GM12878 (cell line): ENCODE data around the gene LIMS1.
"Not testable (repeated sequence)": the region's sequence is repeated elsewhere in the genome, so short reads cannot be mapped to it uniquely, and the experiment has no call there.

ENCODE experiments used
- BRCA1 ChIP-seq: IDR thresholded peaks from 2 replicates; pipeline ENCODE4 v1.6.1; 2011; ENCODE audit warnings: low read depth, low read length, improper control_type of control experiment
- CBFB ChIP-seq: IDR thresholded peaks from 2 replicates; pipeline ENCODE4 v1.6.1; 2016; ENCODE audit warnings: antibody characterized with exemption, low read depth
- EP300 ChIP-seq, 2 experiments: fragments of 150-350 bp in 1 of 2; IDR thresholded peaks; 2 replicates each; pipeline ENCODE4 v1.6.1; 2011 to 2012; ENCODE audit warnings: low read depth in 2 of 2, low read length in 2 of 2, borderline replicate concordance in 1 of 2, improper control_type of control experiment in 1 of 2, inconsistent platforms in 1 of 2; ENCODE audit not compliant: control insufficient read depth in 1 of 2
- EZH2 ChIP-seq: IDR thresholded peaks from 2 replicates; pipeline ENCODE4 v1.6.1; 2012; ENCODE audit warnings: low read depth, mild to moderate bottlenecking, control low read depth, inconsistent platforms, low read length, borderline replicate concordance; ENCODE audit not compliant: control insufficient read depth
- FOS ChIP-seq: IDR thresholded peaks from 3 replicates; pipeline ENCODE4 v1.6.1; 2011; ENCODE audit warnings: borderline replicate concordance; ENCODE audit not compliant: insufficient read length; ENCODE audit errors: extremely low read depth
- GABPA ChIP-seq: IDR thresholded peaks from 2 replicates; pipeline ENCODE4 v1.6.1; 2014; ENCODE audit warnings: antibody characterized with exemption, low read depth, mild to moderate bottlenecking, inconsistent platforms
- MXI1 ChIP-seq: fragments of 150-350 bp; IDR thresholded peaks from 2 replicates; pipeline ENCODE4 v1.6.1; 2011; ENCODE audit warnings: low read depth, mild to moderate bottlenecking, inconsistent platforms, low read length, improper control_type of control experiment
- NBN ChIP-seq: fragments of 450-650 bp; IDR thresholded peaks from 2 replicates; pipeline ENCODE4 v1.6.1; 2016
- POLR2A ChIP-seq: IDR thresholded peaks from 2 replicates; pipeline ENCODE4 v1.6.1; 2011; ENCODE audit warnings: low read depth, mild to moderate bottlenecking, low read length
- RAD21 ChIP-seq: IDR thresholded peaks from 2 replicates; pipeline ENCODE4 v1.6.1; 2011; ENCODE audit warnings: mild to moderate bottlenecking, low read depth, low read length, moderate library complexity; ENCODE audit not compliant: insufficient read depth
- RCOR1 ChIP-seq: conservative IDR thresholded peaks from 2 replicates; pipeline ENCODE4 v1.6.1; 2012; ENCODE audit warnings: low read depth, low read length, improper control_type of control experiment
- TF ChIP-seq, protein P1 (sequence below): IDR thresholded peaks from 2 replicates; pipeline ENCODE4 v1.6.1; 2012; ENCODE audit warnings: low read depth, low read length, improper control_type of control experiment
- TF ChIP-seq, protein P2 (sequence below), 3 experiments: IDR thresholded peaks in 2 of 3; conservative IDR thresholded peaks in 1 of 3; 2 replicates each; pipeline ENCODE4 v1.5.1; 2011; ENCODE audit warnings: low read depth in 3 of 3, low read length in 3 of 3, mild to moderate bottlenecking in 3 of 3, control low read depth in 2 of 3, moderate library complexity in 2 of 3, inconsistent platforms in 1 of 3, mixed read lengths in 1 of 3; ENCODE audit not compliant: control insufficient read depth in 2 of 3, insufficient read depth in 1 of 3; ENCODE audit errors: extremely low read depth in 1 of 3

DNA sequence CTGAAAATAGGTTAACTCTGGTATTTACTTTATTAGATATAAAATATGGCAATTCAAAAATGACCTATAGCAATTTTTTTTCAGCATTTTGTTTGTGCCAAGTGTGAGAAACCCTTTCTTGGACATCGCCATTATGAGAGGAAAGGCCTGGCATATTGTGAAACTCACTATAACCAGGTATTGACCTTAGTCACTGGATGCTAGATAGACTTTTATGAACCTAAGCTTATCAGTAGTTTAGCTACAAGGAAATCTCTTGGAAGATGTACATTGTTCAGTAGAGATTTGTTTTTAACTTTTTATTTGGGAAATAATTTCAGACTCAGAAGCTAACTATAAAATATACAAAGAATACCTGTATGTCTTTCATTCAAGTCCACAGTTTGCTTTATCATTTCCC is 142.3 kb downstream of the LIMS1 start:
- TF ChIP-seq FOS; POLR2A; RCOR1; GABPA; BRCA1; NBN; MXI1; RAD21; EP300 (IDR thresholded peaks at IDR 0.05; ENCODE audit: borderline replicate concordance in 1 of 2, control insufficient read depth in 1 of 2, low read depth in 2 of 2, low read length in 2 of 2); EZH2; CBFB: not testable (repeated sequence)
- TF ChIP-seq, protein P1, sequence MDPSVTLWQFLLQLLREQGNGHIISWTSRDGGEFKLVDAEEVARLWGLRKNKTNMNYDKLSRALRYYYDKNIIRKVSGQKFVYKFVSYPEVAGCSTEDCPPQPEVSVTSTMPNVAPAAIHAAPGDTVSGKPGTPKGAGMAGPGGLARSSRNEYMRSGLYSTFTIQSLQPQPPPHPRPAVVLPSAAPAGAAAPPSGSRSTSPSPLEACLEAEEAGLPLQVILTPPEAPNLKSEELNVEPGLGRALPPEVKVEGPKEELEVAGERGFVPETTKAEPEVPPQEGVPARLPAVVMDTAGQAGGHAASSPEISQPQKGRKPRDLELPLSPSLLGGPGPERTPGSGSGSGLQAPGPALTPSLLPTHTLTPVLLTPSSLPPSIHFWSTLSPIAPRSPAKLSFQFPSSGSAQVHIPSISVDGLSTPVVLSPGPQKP, result not testable (repeated sequence)
- TF ChIP-seq, protein P2, sequence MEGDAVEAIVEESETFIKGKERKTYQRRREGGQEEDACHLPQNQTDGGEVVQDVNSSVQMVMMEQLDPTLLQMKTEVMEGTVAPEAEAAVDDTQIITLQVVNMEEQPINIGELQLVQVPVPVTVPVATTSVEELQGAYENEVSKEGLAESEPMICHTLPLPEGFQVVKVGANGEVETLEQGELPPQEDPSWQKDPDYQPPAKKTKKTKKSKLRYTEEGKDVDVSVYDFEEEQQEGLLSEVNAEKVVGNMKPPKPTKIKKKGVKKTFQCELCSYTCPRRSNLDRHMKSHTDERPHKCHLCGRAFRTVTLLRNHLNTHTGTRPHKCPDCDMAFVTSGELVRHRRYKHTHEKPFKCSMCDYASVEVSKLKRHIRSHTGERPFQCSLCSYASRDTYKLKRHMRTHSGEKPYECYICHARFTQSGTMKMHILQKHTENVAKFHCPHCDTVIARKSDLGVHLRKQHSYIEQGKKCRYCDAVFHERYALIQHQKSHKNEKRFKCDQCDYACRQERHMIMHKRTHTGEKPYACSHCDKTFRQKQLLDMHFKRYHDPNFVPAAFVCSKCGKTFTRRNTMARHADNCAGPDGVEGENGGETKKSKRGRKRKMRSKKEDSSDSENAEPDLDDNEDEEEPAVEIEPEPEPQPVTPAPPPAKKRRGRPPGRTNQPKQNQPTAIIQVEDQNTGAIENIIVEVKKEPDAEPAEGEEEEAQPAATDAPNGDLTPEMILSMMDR (IDR thresholded peaks at IDR 0.05 in 2 of 3, conservative IDR thresholded peaks at IDR 0.05 in 1 of 3; ENCODE audit: control insufficient read depth in 2 of 3, extremely low read depth in 1 of 3, insufficient read depth in 1 of 3, low read depth in 3 of 3, low read length in 3 of 3), result not testable (repeated sequence)
